ENCODE results near the gene ELAC2.

The ELAC2 gene

GRCh38 chr17:13017655-13018459 lies at the start of gene ELAC2:
Gene ELAC2 (minus strand): TSS chr17:13018027. CDS start chr17:13017947, 80 bp downstream.
- peak; percentile 75 to 77 for DNase-seq

GRCh38 chr17:13065032-13065431 lies 47.2 kb upstream of the ELAC2 start:
- no peak for DNase-seq

DNA sequence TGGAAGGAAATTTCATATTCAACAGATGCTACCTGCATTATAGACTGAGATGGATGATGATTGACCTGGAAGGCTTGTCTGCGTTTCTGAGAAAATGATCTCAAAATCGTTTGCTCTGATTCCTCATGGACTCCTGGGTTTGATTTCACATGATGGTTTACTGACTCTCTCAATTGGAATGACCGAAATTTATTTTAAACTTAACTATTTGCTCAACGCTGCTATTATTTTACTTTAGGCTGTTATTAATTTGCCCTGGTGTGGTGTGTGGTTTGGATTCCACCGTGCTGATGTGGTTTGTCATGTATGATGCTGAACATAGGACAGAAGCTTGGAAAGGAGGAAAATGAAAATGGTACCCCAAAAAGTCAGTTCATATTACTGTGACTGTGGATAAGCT lies 37.3 kb upstream of the ELAC2 start:
- DNase-seq: no peak

- DNase-seq: no peak
Measured at GRCh38 chr17:13054666-13055065, 36.8 kb upstream of the ELAC2 start.

- DNase-seq: no peak
Measured at GRCh38 chr17:13051915-13052314, 34.1 kb upstream of the ELAC2 start.

GRCh38 chr17:13047011-13047606 lies 29.3 kb upstream of the ELAC2 start:
- no peak for DNase-seq

- no peak for DNase-seq
Measured at GRCh38 chr17:13046361-13046760, 28.5 kb upstream of the ELAC2 start.

- no peak for DNase-seq
Measured at GRCh38 chr17:13044572-13045065, 26.8 kb upstream of the ELAC2 start.

GRCh38 chr17:13038931-13039665 lies 21.3 kb upstream of the ELAC2 start:
- DNase-seq: no peak

DNA sequence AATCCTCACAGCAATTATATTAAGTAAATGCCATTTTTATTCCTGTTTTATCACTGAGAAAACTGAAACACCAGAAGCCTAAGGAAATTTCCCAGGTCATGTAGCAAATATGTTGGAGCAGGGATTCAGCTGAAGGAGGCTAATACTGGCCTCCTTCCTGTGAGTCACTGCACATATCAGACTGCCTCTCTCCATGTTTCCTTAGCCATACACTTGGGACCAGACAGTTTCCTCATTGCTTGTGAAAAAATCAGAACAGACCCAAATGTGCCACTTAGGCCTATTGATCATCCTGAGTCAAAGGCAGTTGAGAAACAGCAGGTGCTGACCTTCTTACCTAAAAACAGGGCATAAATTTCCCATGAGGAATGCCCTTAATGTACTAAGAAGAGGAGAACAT lies 18.9 kb upstream of the ELAC2 start:
- no peak for DNase-seq

GRCh38 chr17:13035420-13035819 lies 17.6 kb upstream of the ELAC2 start:
- DNase-seq: no peak

DNA sequence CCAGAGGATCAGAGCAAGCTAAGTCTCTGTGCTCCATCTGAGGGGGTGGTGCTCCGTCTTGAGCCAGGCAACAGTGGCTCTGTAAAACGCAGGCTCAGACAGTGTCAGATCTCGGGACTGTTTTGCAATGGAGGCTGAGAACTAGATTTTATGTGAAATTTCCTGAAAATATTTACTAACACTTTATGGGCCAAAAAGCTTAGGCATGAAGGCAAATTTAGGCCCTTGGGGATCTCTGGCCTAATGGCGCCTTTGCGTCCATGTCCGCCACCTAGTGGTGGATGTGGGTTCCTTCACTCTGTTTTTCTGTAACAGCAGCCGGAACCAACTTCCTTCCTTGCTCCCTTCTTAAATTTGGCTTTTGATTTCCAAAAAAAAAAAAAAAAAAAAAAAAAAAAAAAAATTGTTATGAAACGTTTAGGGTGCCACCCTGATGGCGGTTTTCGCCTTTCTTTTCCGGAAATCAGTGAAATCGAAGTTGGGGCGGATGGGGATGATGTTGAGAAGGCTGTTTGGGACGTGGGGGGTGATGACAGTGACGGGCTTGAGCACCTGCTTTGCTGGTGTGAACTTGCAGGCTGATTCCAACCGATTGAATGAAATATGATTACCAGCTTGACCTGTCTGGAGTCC lies 14.0 kb upstream of the ELAC2 start:
- peak; percentile 0 to 17 for DNase-seq

GRCh38 chr17:13030459-13031300 lies 12.9 kb upstream of the ELAC2 start:
- DNase-seq: peak; percentile 1 to 9

DNA sequence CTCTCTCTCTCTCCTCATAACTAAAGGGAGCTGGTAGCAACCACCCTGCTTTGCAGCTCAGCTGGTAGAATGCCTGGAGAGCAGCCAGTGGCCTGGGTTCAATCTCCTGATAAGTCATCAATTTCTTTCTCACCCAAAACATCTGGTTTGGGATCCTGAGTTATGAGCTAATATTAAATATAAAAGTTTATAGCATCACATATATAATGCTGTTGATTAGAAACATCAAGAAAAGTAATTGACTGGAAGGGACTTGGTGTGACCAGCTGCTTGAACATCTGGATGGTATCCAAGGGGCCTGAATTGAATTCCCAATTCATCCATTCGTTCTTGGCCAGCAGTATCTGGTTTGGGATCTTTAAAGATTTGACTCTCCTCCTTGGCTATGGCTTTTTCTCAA lies 12.2 kb upstream of the ELAC2 start:
- no peak for DNase-seq

DNA sequence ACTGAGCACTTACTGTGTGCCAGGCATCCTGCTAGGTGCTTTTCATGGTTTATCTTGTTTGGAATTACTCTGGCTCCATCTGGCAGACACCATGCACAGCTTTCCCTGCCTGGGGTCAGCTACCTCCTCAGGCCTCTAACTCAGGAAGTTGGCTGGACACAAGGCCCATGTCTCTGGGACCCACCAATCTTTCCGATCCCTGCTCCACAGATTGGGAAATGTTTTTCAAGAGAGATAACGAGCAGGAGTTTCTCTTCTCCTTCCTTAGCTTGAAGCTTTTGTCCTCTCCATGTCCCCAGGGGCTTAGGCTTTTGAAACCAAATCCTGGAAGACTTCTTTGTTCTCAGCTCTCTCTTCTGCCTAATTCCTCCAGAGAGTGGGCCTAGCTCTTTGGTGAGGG lies 11.5 kb upstream of the ELAC2 start:
- no peak for DNase-seq

DNA sequence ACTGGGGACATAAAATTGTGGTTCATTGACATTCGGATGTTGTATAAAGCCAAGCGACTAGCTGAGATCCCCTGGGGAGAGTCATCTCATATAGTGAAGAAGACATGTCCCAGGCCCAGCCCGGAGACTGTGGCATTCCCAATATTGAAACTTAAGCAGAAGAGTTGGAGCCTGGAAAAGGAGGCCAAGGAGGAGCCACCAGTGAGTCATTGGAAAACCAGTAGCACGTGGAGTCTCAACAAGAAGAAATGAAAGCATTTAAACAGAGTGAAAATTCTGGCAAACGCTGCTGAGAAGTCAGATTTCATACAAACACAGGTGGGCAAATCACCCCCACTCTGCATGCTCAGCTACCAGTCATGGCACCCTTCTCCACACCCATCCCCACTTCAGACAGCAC lies 9.4 kb upstream of the ELAC2 start:
- no peak for DNase-seq

GRCh38 chr17:13025687-13026086 lies 7.9 kb upstream of the ELAC2 start:
- DNase-seq: no peak

GRCh38 chr17:13025258-13025627 lies 7.4 kb upstream of the ELAC2 start:
- DNase-seq: no peak

GRCh38 chr17:13024526-13025257 lies 6.9 kb upstream of the ELAC2 start:
- peak; percentile 4 to 7 for DNase-seq

GRCh38 chr17:13024016-13024415 lies 6.2 kb upstream of the ELAC2 start:
- DNase-seq: no peak

- peak; percentile 5 to 10 for DNase-seq
Measured at GRCh38 chr17:13016881-13017654, 759 bp downstream of the ELAC2 start.
